ENCODE measurements around the gene TMEM270. TPM values are rescaled to one million over a fixed set of nuclear protein-coding genes. Genes with fewer than 3 reads are reported as not detected.

TMEM270 gene
- total RNA-seq, 4 donors from 2014 or later = not detected

- DNase-seq (ENCODE audit: low spot score) (no peak), ATAC-seq (ENCODE audit: low FRiP score) (no peak)
- TF ChIP-seq, protein P1, sequence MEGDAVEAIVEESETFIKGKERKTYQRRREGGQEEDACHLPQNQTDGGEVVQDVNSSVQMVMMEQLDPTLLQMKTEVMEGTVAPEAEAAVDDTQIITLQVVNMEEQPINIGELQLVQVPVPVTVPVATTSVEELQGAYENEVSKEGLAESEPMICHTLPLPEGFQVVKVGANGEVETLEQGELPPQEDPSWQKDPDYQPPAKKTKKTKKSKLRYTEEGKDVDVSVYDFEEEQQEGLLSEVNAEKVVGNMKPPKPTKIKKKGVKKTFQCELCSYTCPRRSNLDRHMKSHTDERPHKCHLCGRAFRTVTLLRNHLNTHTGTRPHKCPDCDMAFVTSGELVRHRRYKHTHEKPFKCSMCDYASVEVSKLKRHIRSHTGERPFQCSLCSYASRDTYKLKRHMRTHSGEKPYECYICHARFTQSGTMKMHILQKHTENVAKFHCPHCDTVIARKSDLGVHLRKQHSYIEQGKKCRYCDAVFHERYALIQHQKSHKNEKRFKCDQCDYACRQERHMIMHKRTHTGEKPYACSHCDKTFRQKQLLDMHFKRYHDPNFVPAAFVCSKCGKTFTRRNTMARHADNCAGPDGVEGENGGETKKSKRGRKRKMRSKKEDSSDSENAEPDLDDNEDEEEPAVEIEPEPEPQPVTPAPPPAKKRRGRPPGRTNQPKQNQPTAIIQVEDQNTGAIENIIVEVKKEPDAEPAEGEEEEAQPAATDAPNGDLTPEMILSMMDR (IDR thresholded peaks at IDR 0.05) = no peak
Measured at GRCh38 chr7:73903321-73904218, 42.6 kb downstream of the TMEM270 start.

- DNase-seq (ENCODE audit: low spot score) = no peak
- no peak for ATAC-seq (ENCODE audit: low FRiP score)
- TF ChIP-seq, protein P1 (IDR thresholded peaks at IDR 0.05) = no peak
Measured at GRCh38 chr7:73904219-73905137, 43.5 kb downstream of the TMEM270 start.

- DNase-seq (ENCODE audit: low spot score) (no peak), ATAC-seq (ENCODE audit: low FRiP score) (no peak)
- TF ChIP-seq, protein P1 (IDR thresholded peaks at IDR 0.05) = no peak
Measured at GRCh38 chr7:73905360-73905759, 44.4 kb downstream of the TMEM270 start.

- DNase-seq (ENCODE audit: low spot score) (no peak), ATAC-seq (ENCODE audit: low FRiP score) (no peak)
- TF ChIP-seq, protein P1 (IDR thresholded peaks at IDR 0.05) = no peak
Measured at GRCh38 chr7:73906874-73907273, 45.9 kb downstream of the TMEM270 start.

DNA sequence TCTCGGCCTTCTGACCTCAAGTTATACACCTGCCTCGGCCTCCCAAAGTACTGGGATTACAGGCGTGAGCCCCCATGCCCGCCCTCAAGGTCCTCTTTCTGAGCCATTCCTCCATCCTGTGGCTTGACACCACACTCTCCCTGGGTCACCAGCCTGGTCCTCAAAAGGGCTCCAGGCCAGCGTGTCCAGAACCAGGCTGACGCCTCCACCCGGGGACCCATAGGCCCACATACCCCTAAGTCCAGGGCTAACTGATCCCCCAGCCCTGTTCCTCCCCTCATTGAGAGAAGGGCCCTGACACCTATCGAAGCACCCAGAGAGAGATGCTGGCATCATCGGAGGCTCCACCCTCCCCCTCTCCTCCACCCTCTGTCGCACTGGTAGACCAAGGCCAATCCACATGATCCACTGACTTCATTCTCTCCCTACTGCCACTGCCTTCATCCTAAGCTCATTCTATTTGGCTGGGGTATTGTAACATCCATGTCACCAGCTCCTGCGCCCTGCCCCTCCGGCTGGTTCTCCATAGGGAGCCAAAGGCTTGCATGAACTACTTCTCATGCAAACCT is 46.7 kb downstream of the TMEM270 start:
- TF ChIP-seq, protein P1 (IDR thresholded peaks at IDR 0.05) = no peak
- DNase-seq (ENCODE audit: low spot score) (no peak), ATAC-seq (ENCODE audit: low FRiP score) (no peak)

- no peak for DNase-seq (ENCODE audit: low spot score)
- TF ChIP-seq, protein P1 (IDR thresholded peaks at IDR 0.05) = no peak
- ATAC-seq (ENCODE audit: low FRiP score) = no peak
Measured at GRCh38 chr7:73908123-73908611, 47.2 kb downstream of the TMEM270 start.

Data from omental fat pad (tissue), 4 donors.